Measurements from ENCODE around the gene PTCH2.

DNA sequence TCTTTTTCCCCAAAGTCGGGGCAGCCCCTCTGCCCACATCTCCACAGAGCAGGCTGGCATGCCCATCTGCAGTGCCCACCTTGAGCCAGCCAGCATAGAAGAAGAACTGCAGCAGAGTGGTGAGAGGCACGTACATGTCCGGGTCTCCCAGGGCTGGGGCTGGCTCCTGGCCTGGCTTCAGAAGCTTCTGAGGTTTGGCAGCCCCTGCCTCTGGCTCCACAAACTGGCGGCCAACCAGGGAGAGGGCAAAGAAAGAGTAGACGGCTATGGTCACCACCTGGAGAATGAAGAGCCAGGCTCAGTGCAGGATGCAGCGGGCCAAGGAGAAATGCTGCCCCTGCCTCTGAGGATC, 58.0 kb downstream of the PTCH2 start:
- TF ChIP-seq POLR2A (IDR thresholded peaks at IDR 0.05; ENCODE audit: low read depth, low read length) (no peak), POLR2AphosphoS5 (IDR thresholded peaks at IDR 0.05; ENCODE audit: low read depth, low read length) (no peak), TAF1 (IDR thresholded peaks at IDR 0.05; ENCODE audit: borderline replicate concordance, low read depth, low read length) (no peak)

Measured in GM12892 (cell line).